BJ (cell line): ENCODE measurements around the gene ADAT3. TPM values are rescaled to one million over a fixed set of nuclear protein-coding genes. Genes with fewer than 3 reads are reported as not detected.

Source experiments
- CTCF ChIA-PET: fragments of 350-600 bp; formaldehyde crosslinking; extraction: SDS; loops from one replicate; lab custom pipeline; 2021; ENCODE audit warnings: antibody characterized with exemption, inconsistent platforms; lab: Yijun Ruan, JAX
- POLR2A ChIA-PET: fragments of 300-600 bp; sonication (Branson Sonifier 250); formaldehyde crosslinking; extraction: SDS; loops from one replicate; lab custom pipeline; 2021; ENCODE audit warnings: antibody characterized with exemption; lab: Charles Lee
- DNase-seq: peaks from one replicate; pipeline ENCODE4 v3.0.0-alpha.2; 2011; ENCODE audit warnings: low read depth
- H3K27me3 ChIP-seq: 2 replicates; pipeline ENCODE4 v1.6.0; 2011; ENCODE audit warnings: low read length; ENCODE audit not compliant: control insufficient read depth, insufficient read depth
- H3K36me3 ChIP-seq: 2 replicates; pipeline ENCODE4 v1.5.1; 2011; ENCODE audit warnings: low read length; ENCODE audit not compliant: control insufficient read depth, insufficient read depth
- H3K4me3 ChIP-seq: 2 replicates; pipeline ENCODE4 v1.5.1; 2011; ENCODE audit warnings: low read depth, mild to moderate bottlenecking, control low read depth, low read length
- polyA plus RNA-seq: library from polyadenylated mRNA; depleted of rRNA; stranded (reverse); fragments of >200 nt; gene quantifications from 2 replicates; pipeline ENCODE4 v1.2.3, GENCODE V29; 2011
- TF ChIP-seq, protein P1 (sequence below): IDR thresholded peaks from 2 replicates; pipeline ENCODE4 v1.5.1; 2011; ENCODE audit warnings: low read depth, mild to moderate bottlenecking, control low read depth, inconsistent platforms, low read length, moderate library complexity; ENCODE audit not compliant: insufficient read depth

Gene ADAT3
- polyA plus RNA-seq, 1 experiment = 0.64 TPM

DNA sequence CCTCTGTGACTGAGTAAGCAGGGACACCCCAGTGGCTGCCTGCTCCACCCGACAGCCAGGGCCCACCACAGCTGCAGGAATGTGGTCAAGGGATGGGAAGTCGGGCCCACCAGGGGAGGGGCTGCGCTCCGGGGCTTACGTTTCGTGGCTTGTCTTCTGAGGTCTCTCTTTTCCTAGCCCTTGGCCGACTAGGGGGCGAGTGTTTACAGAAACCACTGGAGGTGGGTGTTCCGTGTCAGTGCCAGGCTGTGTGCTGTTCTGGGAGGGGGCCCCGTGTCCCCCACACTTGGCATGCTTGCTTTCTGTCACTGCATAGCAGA, 4.5 kb downstream of the ADAT3 start:
- ChIA-PET POLR2A (no interaction called here), CTCF (no interaction called here)
- Histone ChIP-seq H3K36me3 (peaks cover 12% of the 10 kb centered on the region), H3K27me3 (no peaks in the 10 kb centered on the region), H3K4me3 (no peak overlapping the region)
- TF ChIP-seq, protein P1, sequence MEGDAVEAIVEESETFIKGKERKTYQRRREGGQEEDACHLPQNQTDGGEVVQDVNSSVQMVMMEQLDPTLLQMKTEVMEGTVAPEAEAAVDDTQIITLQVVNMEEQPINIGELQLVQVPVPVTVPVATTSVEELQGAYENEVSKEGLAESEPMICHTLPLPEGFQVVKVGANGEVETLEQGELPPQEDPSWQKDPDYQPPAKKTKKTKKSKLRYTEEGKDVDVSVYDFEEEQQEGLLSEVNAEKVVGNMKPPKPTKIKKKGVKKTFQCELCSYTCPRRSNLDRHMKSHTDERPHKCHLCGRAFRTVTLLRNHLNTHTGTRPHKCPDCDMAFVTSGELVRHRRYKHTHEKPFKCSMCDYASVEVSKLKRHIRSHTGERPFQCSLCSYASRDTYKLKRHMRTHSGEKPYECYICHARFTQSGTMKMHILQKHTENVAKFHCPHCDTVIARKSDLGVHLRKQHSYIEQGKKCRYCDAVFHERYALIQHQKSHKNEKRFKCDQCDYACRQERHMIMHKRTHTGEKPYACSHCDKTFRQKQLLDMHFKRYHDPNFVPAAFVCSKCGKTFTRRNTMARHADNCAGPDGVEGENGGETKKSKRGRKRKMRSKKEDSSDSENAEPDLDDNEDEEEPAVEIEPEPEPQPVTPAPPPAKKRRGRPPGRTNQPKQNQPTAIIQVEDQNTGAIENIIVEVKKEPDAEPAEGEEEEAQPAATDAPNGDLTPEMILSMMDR = no peak
- DNase-seq = no peak

DNA sequence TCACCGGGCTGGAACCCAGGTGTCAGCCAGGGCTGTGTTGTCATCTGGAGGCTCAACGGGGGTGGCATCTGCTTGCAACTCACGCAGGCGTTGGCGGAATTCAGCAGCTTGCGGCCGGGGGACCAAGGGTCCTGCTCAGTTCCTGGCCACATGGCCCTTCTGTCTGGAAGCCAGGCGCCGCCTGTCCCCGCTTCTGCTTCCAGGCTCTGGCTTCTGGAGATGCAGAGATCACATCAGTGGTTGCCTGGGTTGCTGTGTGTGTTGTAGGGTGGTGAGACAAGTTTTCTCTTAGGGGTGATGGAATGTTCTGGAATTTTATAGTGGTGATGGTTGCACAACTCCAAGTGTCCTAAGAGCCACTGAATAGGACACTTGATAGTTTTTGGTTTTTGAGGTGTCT, 5.0 kb downstream of the ADAT3 start:
- Histone ChIP-seq H3K4me3 (no peak overlapping the region), H3K36me3 (peaks cover 16% of the 10 kb centered on the region), H3K27me3 (no peaks in the 10 kb centered on the region)
- POLR2A ChIA-PET = no interaction called here
- CTCF ChIA-PET = no interaction called here
- DNase-seq = no peak
- TF ChIP-seq, protein P1 = no peak

DNA sequence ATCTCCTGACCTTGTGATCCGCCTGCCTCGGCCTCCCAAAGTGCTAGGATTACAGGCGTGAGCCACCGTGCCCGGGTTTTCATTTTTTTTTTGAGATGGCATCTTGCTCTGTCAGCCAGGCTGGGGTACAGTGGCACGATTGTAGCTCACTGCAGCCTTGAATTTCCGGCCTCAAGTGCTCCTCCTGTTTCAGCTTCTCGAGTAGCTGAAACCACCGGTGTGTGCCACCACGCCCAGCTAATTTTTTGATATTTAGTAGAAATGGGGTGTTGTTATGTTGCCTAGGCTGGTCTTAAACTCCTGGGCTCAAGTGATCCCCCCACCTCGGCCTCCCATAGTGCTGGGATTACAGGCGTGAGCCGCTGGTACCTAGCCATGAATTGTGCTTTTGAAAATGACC, 5.9 kb downstream of the ADAT3 start:
- ChIA-PET CTCF (no interaction called here), POLR2A (no interaction called here)
- TF ChIP-seq, protein P1 = no peak

DNA sequence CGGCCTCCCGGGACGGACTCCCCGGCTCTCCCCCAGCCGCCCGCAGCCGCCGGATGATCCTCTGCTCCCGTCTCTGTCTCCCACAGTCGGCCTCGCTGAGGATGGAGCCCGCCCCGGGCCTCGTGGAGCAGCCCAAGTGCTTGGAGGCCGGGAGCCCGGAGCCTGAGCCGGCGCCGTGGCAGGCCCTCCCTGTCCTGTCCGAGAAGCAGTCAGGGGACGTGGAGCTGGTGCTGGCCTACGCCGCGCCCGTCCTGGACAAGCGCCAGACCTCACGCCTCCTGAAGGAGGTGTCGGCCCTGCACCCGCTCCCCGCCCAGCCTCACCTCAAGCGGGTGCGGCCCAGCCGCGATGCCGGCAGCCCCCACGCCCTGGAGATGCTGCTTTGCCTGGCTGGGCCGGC, 6.8 kb downstream of the ADAT3 start:
- DNase-seq = no peak
- H3K36me3 ChIP-seq = peaks cover 16% of the 10 kb centered on the region
- no peak overlapping the region for H3K4me3 ChIP-seq
- ChIA-PET POLR2A (no interaction called here), CTCF (no interaction called here)
- TF ChIP-seq, protein P1 = no peak
- no peaks in the 10 kb centered on the region for H3K27me3 ChIP-seq

More for the DNA sequence above, 5.9 kb downstream of the ADAT3 start:
- Histone ChIP-seq H3K36me3 (peaks cover 16% of the 10 kb centered on the region), H3K4me3 (no peak overlapping the region), H3K27me3 (no peaks in the 10 kb centered on the region)
- no peak for DNase-seq

DNA sequence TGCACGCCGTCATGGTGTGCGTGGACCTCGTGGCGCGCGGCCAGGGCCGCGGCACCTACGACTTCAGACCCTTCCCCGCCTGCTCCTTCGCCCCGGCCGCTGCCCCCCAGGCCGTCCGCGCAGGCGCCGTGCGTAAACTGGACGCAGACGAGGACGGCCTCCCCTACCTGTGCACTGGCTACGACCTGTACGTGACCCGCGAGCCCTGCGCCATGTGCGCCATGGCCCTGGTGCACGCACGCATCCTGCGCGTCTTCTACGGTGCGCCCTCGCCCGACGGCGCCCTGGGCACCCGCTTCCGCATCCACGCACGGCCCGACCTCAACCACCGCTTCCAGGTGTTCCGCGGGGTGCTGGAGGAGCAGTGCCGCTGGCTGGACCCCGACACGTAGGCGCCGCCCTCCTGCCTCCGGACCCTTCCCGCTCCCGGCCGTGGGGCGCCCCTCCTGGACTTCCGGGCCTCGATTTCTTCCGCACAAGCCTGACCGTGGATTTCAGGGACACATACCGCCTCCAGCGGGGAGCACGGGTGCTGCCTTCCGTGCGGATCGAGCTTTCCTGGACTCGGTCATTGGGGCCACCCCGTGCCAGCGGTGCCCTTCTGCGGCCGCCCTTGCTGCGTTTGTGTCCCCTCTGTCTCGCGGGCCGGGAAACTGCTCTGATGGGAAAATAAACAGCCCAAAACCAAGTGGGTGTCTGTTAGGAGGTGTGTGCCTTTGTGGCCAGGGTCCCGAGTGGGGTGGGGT, 7.7 kb downstream of the ADAT3 start:
- Histone ChIP-seq H3K36me3 (peaks cover 19% of the 10 kb centered on the region), H3K4me3 (no peak overlapping the region), H3K27me3 (no peaks in the 10 kb centered on the region)
- ChIA-PET CTCF (no interaction called here), POLR2A (no interaction called here)
- TF ChIP-seq, protein P1 = no peak
- no peak for DNase-seq
